Right renal cortex interstitium (tissue), 3 donors: Measurements from ENCODE around the gene PCYT1B. TPM values are rescaled to one million over a fixed set of nuclear protein-coding genes. Genes with fewer than 3 reads are reported as not detected.

ENCODE experiments used
- DNase-seq, 3 donors: peaks; one replicate each; pipeline ENCODE4 v3.0.0-alpha.2; 2013; ENCODE audit warnings: low read depth in 3 of 3, low spot score in 2 of 3
- polyA plus RNA-seq, 3 donors: library from polyadenylated mRNA; unstranded; fragments of 120-200 nt; gene quantifications; one replicate each; pipeline ENCODE4 v1.2.1, GENCODE V29; 2013; ENCODE audit not compliant: insufficient read length in 3 of 3

The PCYT1B gene
- polyA plus RNA-seq, 3 donors = 2.8 to 4.1 (median 3.1) TPM

GRCh38 chrX:24536551-24536950 is 110.6 kb downstream of the PCYT1B start:
- no peak for DNase-seq

DNA sequence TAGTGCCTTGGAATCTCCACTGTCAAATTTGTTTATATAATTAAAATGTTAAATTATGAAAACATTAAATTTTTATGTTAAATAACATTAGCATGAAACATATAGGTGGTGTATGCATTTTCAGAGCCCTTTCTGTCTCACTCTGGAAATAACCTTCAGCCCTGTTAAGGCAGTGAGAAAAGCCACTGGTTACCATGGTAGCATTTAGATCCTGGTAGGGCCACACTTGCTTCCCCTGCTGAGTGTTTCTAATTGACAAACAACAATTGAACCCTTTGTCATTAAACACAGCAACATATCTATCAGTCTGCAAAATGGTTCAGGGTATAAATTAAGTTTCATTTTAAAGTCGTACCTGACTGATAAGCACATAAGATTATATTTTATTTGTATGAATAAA is 118.5 kb downstream of the PCYT1B start:
- DNase-seq = no peak

GRCh38 chrX:24526616-24527015 is 120.5 kb downstream of the PCYT1B start:
- no peak for DNase-seq

DNA sequence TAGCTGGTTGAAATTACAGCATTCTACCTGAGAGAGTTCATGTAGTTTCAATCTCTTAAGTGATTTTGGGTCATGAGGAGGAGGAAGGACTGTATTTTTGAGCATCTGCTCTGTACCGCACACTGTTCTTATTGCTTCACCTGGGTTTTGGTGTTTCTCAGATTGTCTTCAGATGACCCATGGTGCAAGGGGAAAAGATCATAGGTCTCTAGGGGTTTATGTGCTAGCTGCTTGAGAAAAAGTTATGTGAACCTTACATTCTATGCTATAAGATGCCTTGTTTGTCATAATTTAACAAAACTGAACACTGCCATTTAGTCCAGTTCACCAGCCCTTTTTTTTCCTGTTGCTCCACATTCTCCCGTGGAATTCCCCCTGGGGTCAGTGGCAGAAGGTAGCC is 121.7 kb downstream of the PCYT1B start:
- no peak for DNase-seq

DNA sequence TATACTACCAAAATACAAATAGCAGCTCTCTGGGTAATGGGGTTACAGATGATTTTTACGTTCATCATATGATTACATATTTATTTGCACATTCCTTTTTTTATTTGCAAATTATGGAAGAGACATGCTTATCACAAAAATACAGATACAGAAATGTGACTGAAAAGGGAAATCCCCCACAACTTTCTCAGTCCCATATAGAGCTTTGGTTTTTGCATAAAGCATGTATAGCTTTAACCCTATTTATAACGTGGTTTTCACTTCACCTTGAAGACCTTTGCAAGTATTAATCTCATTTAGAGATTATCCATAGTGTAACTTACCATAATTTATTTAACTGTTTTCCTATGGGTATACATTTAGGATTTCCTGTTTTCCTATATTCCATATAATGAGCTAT is 126.7 kb downstream of the PCYT1B start:
- DNase-seq = no peak

DNA sequence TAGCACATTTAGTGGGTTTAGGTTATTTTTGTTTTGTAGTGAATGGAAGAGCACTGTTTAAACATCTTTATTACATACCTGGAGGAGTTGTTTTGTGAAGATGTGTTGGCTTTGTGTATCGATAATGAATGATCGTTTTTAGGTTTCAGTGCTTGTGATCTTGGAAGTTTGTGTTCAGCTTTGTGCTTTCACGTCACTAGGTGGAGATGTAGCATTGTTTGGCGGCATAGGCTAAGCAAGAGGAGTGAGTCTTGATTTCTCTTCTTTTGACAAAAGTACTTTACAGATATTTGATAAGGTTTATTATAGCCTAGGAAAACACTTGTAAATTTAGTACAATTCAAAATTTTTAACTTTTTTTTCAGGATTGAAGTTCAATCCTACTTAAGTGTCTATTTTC is 131.7 kb downstream of the PCYT1B start:
- DNase-seq = no peak

- no peak for DNase-seq
These were observed 133.7 kb downstream of the PCYT1B start for GRCh38 chrX:24513416-24513815.

GRCh38 chrX:24508375-24508774 is 138.8 kb downstream of the PCYT1B start:
- no peak for DNase-seq

Other genes with a start within 250 kb of the PCYT1B start
- 10 to 100 TPM in 1 of 3 donors, 1 to 10 TPM in 2; 7.9 to 11.0 (median 9.1) TPM for gene PDK3, start 182.1 kb downstream of the PCYT1B start, polyA plus RNA-seq
- gene POLA1, start 46.6 kb upstream of the PCYT1B start, polyA plus RNA-seq = 10 to 100 TPM; 17.7 to 19.8 (median 18.5) TPM